NT2/D1 (cell line): Measurements from ENCODE around the gene CIDEB.

ENCODE experiments used
- DNase-seq: peaks from one replicate; pipeline ENCODE4 v3.0.0-alpha.2; 2011; ENCODE audit warnings: low read depth, low spot score
- H3K27me3 ChIP-seq: 2 replicates; pipeline ENCODE4 v1.6.0; 2011; ENCODE audit warnings: mild to moderate bottlenecking; ENCODE audit not compliant: insufficient read length, insufficient read depth
- H3K36me3 ChIP-seq: 2 replicates; pipeline ENCODE4 v1.6.1; 2011; ENCODE audit warnings: mild to moderate bottlenecking, low read length, mixed read lengths; ENCODE audit not compliant: insufficient read depth, insufficient read length
- H3K4me1 ChIP-seq: 2 replicates; pipeline ENCODE4 v1.5.1; 2011; ENCODE audit not compliant: insufficient read depth, insufficient read length
- H3K4me3 ChIP-seq: 2 replicates; pipeline ENCODE4 v1.5.1; 2011; ENCODE audit warnings: low read depth; ENCODE audit not compliant: insufficient read length
- H3K9ac ChIP-seq: 2 replicates; pipeline ENCODE4 v1.6.0; 2011; ENCODE audit warnings: low read depth; ENCODE audit not compliant: insufficient read length
- H3K9me3 ChIP-seq: 2 replicates; pipeline ENCODE4 v1.5.1; 2011; ENCODE audit warnings: mild to moderate bottlenecking, low read length; ENCODE audit not compliant: insufficient read depth
- SUZ12 ChIP-seq: IDR thresholded peaks from 2 replicates; pipeline ENCODE4 v1.6.1; 2011; ENCODE audit not compliant: insufficient read length, insufficient read depth; ENCODE audit errors: extremely low read depth
- YY1 ChIP-seq: IDR thresholded peaks from 2 replicates; pipeline ENCODE4 v1.6.1; 2011; ENCODE audit not compliant: insufficient read length, insufficient read depth
- ZNF274 ChIP-seq: IDR thresholded peaks from 2 replicates; pipeline ENCODE4 v1.6.1; 2011; ENCODE audit warnings: mild to moderate bottlenecking, low read depth, low read length

Gene CIDEB

GRCh38 chr14:24274101-24274543 is 33.7 kb downstream of the CIDEB start:
- DNase-seq = no peak
- no peaks in the 10 kb centered on the region for H3K4me1 ChIP-seq
- H3K9me3 ChIP-seq = no peaks in the 10 kb centered on the region
- no peak overlapping the region for H3K9ac ChIP-seq
- TF ChIP-seq YY1 (no peak), SUZ12 (no peak), ZNF274 (no peak)
- H3K36me3 ChIP-seq = peaks cover 15% of the 10 kb centered on the region
- no peak overlapping the region for H3K4me3 ChIP-seq
- H3K27me3 ChIP-seq = no peaks in the 10 kb centered on the region

- Histone ChIP-seq H3K36me3 (peaks cover 21% of the 10 kb centered on the region), H3K9ac (no peak overlapping the region), H3K27me3 (no peaks in the 10 kb centered on the region), H3K4me1 (no peaks in the 10 kb centered on the region), H3K4me3 (no peak overlapping the region), H3K9me3 (no peaks in the 10 kb centered on the region)
- no peak for DNase-seq
- TF ChIP-seq ZNF274 (no peak), SUZ12 (no peak), YY1 (no peak)
These were observed 34.3 kb downstream of the CIDEB start for GRCh38 chr14:24273422-24273998.

- TF ChIP-seq SUZ12 (no peak), YY1 (no peak)
- Histone ChIP-seq H3K27me3 (no peaks in the 10 kb centered on the region), H3K36me3 (peaks cover 28% of the 10 kb centered on the region), H3K9ac (no peak overlapping the region), H3K4me1 (no peaks in the 10 kb centered on the region), H3K9me3 (no peaks in the 10 kb centered on the region), H3K4me3 (no peak overlapping the region)
- DNase-seq = no peak
These were observed 35.3 kb downstream of the CIDEB start for GRCh38 chr14:24272467-24272866.

- DNase-seq = no peak
- no peaks in the 10 kb centered on the region for H3K27me3 ChIP-seq
- H3K4me1 ChIP-seq = no peaks in the 10 kb centered on the region
- peaks cover 32% of the 10 kb centered on the region for H3K36me3 ChIP-seq
- TF ChIP-seq ZNF274 = no peak
- TF ChIP-seq SUZ12 = no peak
- no peak for TF ChIP-seq YY1
- peak overlapping the region; percentile 81 for H3K4me3 ChIP-seq
- H3K9ac ChIP-seq = peak overlapping the region; percentile 58
- H3K9me3 ChIP-seq = no peaks in the 10 kb centered on the region
These were observed 35.9 kb downstream of the CIDEB start for GRCh38 chr14:24271834-24272263.

GRCh38 chr14:24271134-24271833 is 36.5 kb downstream of the CIDEB start, which contains the start of gene RABGGTA:
Gene RABGGTA (minus strand): TSS chr14:24271597. CDS start chr14:24271115, 482 bp downstream.
- no peaks in the 10 kb centered on the region for H3K27me3 ChIP-seq
- H3K9me3 ChIP-seq = no peaks in the 10 kb centered on the region
- DNase-seq = peak; percentile 79
- peak within 1 kb of the TSS; percentile 81 for H3K4me3 ChIP-seq
- H3K9ac ChIP-seq = peak within 1 kb of the TSS; percentile 87
- H3K4me1 ChIP-seq = no peaks in the 10 kb centered on the region
- TF ChIP-seq ZNF274 = no peak
- no peak for TF ChIP-seq SUZ12
- no peak for TF ChIP-seq YY1
- peaks cover 37% of the 10 kb centered on the region for H3K36me3 ChIP-seq

GRCh38 chr14:24270537-24271133 is 37.1 kb downstream of the CIDEB start:
- H3K36me3 ChIP-seq = peaks cover 40% of the 10 kb centered on the region
- peak overlapping the region; percentile 87 for H3K9ac ChIP-seq
- H3K9me3 ChIP-seq = no peaks in the 10 kb centered on the region
- H3K4me1 ChIP-seq = no peaks in the 10 kb centered on the region
- TF ChIP-seq ZNF274 (no peak), YY1 (no peak), SUZ12 (no peak)
- H3K27me3 ChIP-seq = no peaks in the 10 kb centered on the region
- no peak for DNase-seq
- peak overlapping the region; percentile 81 for H3K4me3 ChIP-seq

GRCh38 chr14:24269910-24270536 is 37.8 kb downstream of the CIDEB start:
- Histone ChIP-seq H3K4me3 (peak overlapping the region; percentile 81), H3K36me3 (peaks cover 45% of the 10 kb centered on the region), H3K27me3 (no peaks in the 10 kb centered on the region), H3K9me3 (no peaks in the 10 kb centered on the region), H3K4me1 (no peaks in the 10 kb centered on the region), H3K9ac (peak overlapping the region; percentile 42)
- no peak for DNase-seq
- no peak for TF ChIP-seq SUZ12
- TF ChIP-seq ZNF274 = no peak
- TF ChIP-seq YY1 = no peak
